NCI-H187 (cell line): ENCODE results near the gene SEZ6L.

Experiments
- DNase-seq, 2 experiments: peaks; one replicate each; lab custom pipeline; 2025; lab: John Stamatoyannopoulos, UW

The SEZ6L gene

GRCh38 chr22:26182723-26183122 lies 13.5 kb downstream of the SEZ6L start:
- no peak for DNase-seq

DNA sequence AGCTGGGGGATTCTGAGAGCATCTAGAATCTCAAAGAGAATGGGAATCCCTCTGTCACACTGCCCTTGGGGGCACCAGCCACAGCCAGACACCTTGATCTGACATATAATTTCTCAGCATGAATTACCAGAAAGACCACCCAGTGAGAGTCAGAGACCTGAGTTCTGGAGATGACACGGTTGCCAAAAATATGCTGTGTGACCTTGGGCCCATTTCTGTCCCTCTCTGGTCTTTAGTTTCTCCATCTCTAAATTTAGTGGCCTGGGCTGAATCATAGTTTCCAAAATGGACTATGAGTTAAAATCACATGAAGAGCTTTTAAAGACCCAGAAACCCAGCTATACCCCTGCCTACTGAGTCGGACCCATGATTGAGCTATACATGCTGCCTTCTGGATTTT lies 15.9 kb downstream of the SEZ6L start:
- no peak for DNase-seq

- no peak for DNase-seq
These were observed 19.1 kb downstream of the SEZ6L start for GRCh38 chr22:26188341-26188740.

- no peak for DNase-seq
These were observed 25.1 kb downstream of the SEZ6L start for GRCh38 chr22:26194313-26194712.

DNA sequence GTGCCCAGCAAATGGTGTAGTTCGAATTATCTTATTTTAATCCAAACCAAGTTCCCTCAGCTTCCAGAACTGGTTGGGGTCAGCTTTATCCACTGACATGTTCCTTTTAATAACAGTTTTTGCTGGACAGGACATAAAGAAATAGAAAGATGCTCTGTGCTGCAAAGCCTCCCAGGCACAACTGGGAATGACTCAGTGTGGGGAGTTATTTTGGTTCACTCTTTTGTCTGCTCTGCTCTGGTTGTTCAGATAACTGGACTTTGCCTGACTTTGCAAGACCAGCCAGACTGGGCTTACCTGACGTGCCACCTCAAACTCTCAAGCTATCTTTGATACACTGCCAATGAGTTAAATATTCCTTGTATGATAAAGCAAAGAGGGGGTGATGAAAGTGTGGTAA lies 25.6 kb downstream of the SEZ6L start:
- no peak for DNase-seq

DNA sequence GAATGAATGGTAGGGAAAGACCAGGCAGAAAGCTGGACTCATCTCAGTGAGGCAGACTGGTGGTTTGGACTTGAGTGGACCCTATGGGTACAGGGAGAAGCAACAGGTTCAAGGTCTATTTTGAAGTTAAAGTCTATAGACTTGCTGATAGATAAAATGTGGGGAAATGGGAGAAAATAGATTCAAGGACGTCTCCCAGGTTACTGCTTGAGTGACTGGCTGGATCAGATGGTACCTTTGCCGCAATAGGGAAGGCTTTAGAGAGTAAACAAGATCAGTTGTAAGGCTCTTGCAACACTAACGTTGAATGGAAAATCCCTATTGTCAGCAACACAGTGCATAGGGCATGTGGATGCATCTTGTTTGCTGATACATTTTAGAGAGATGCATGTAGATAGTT lies 27.4 kb downstream of the SEZ6L start:
- no peak for DNase-seq

GRCh38 chr22:26197425-26197824 lies 28.2 kb downstream of the SEZ6L start:
- DNase-seq = no peak

GRCh38 chr22:26199665-26200064 lies 30.4 kb downstream of the SEZ6L start:
- DNase-seq = no peak

DNA sequence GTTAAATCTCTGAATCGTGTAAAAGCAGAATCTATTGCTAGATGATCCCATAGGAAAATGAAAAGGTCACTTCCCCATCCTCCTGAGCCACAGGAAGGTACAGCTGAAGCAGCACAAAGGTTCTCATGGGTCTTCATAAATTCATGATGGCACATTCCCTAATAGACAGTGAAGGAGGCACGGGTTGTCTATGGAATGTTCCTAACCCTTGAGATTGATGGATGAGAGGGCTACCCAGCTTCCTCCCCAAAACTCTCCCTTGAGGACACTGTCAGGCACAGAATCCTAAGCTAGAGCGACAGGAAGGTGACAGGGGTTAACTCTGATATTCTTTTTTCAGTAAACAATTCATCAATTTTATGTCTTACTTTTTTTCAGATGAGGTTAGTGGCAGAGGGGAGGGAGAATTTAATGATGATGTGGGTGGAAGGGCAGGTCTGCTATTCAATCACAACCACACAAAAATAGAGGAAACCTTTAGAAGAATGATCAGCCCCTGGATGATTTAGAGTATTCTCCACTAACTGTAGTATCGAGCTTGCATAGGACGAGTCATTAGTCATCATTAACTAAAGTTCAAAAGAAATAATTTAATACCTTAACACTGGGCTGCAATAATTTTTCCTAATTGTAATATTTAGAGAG lies 33.1 kb downstream of the SEZ6L start:
- no peak for DNase-seq

- DNase-seq = no peak
These were observed 36.2 kb downstream of the SEZ6L start for GRCh38 chr22:26205494-26205893.

- no peak for DNase-seq
These were observed 41.1 kb downstream of the SEZ6L start for GRCh38 chr22:26210334-26210733.

- no peak for DNase-seq
These were observed 44.6 kb downstream of the SEZ6L start for GRCh38 chr22:26213826-26214225.

- DNase-seq = no peak
These were observed 45.2 kb downstream of the SEZ6L start for GRCh38 chr22:26214466-26214865.

GRCh38 chr22:26215736-26216135 lies 46.5 kb downstream of the SEZ6L start:
- DNase-seq = no peak

DNA sequence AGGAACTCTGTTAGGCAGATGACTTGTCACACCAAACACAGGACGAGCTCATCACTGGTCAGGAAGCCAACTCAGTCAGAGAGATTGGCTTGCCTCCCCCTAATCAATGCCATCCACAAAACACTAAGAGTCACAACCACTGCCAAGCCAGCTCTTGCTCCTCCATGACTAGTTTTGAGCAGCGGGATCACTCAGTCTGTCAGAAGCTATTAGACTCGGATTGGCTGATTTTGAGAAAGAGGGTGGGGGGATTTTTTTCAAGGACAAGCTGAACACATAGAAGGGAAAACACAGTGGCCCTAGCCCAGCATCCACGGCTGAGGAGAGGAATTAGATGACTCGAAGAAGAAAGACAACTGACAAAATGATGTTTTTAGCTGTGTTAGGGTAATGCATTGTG lies 55.9 kb downstream of the SEZ6L start:
- no peak for DNase-seq

GRCh38 chr22:26226538-26227297 lies 57.5 kb downstream of the SEZ6L start:
- no peak for DNase-seq

DNA sequence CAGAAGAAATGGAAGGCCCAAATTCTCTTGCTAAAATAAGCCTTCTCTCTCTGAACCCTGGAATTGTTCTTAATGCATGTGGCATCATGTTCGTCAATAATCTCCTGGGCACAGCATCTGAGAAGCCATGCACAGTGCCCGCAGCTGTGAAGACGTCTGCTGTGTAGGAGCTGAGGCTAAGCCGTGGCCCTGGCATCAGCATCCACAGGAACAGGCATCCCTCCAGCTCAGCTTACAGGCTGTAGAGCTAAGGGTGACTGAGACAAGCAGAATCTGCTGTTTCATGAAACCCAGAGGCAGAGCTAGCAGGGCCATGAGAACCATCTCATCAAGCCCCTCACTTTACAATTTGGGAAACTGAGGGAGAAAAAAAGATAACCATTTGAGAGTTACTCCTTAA lies 60.6 kb downstream of the SEZ6L start:
- no peak for DNase-seq

DNA sequence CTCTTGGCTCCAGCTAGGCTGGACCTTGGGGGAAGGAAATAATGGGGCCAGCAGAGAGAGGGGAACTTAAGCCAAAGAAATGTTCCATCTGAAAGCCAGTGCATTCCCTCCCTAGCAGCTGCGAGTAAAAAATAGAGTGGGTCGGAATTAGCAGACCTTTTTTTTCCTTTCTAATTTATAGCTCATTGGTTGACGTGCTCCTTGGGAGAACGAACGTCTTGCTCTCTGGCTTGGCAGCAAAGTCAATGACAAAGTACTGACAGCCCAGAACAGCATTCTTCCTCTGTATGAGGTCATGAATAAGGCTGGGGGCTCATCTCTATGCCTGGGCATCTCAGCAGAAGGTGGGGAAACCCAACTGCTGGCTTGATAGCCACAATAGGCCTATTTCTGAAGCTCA lies 65.0 kb downstream of the SEZ6L start:
- no peak for DNase-seq

DNA sequence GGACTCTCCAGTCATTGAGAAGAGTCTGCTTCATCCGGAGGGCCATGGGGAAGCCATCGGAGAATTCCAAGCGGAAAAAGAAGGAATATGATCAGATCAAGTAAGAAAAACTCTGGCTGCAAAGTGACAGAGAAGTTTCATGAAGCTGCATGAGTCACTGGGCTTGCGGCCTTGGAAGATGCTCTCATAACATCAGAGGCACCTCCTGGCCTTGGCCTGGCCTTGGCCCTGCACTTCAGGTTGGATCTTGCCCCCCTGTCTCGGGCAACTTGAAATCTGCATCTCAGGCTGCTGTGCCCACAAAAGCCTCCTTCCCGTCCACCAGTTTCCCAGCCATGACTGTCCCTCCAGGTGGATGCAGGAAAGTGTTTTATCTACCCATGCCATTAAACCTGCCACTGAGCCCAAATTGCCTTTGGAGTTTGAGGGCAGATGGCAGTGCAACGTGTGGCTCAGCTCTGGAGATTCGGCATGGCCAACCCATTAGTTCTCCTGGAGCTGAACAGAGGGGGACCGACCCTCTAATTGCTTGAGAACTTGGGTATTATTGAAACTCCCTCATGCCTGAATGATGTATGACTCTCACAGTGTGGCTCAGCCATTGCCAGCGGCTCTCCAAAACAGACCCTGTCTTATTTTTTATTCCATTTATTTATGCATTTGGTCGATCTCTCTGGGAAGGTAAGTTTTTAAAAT lies 66.7 kb downstream of the SEZ6L start:
- no peak for DNase-seq

DNA sequence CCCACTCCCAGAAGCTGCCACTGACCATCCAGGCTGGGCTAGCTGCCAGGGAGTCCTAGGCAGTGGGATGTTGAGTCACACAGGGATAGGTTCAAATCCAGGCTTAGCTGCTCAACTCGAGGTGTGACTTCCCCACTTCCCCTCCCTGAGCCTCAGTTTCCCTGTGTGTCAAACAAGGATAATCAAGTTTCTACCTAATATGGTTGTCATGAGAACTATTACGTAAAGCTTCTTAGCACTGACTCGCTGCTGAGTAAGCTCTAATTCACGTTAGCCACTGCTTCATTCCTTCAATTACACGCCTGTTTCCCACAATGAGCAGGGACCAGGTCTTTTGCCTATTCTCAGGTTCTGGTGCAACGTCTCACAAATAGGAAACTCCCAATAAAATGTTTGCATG lies 67.7 kb downstream of the SEZ6L start:
- no peak for DNase-seq

- no peak for DNase-seq
These were observed 69.3 kb downstream of the SEZ6L start for GRCh38 chr22:26238596-26238995.

DNA sequence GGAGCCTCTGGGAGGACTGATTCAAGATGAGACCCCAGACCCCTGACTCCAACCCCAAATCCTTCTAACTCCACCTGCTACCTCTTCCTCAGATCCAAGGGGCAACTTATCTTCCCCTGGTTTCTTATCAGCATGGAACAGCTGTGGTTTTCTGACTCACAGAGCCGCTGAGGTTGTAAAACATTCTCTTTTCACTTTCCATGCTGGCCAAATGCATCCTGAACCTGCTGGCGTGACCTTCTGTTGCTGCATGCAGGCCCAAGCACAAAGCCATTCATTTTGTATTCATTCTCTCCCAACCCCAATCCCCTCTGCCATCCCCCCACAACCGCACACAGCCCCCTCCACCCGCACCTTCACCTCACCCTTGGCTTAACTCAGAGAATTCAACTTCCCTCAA lies 70.3 kb downstream of the SEZ6L start:
- no peak for DNase-seq

GRCh38 chr22:26241361-26241760 lies 72.1 kb downstream of the SEZ6L start:
- DNase-seq = no peak
